ENCODE results near the gene BTN1A1. TPM values are rescaled to one million over a fixed set of nuclear protein-coding genes. Genes with fewer than 3 reads are reported as not detected.

The BTN1A1 gene
- total RNA-seq, 6 experiments from 2014 or later = not detected

GRCh38 chr6:26553264-26553634 lies 53.1 kb downstream of the BTN1A1 start:
- DNase-seq = no peak
- peaks cover 44% of the 10 kb centered on the region for H3K4me1 Mint-ChIP-seq (ENCODE audit: low read depth)
- H3K27ac Mint-ChIP-seq = no peak overlapping the region
- H3K36me3 Mint-ChIP-seq (ENCODE audit: low read depth) = no peaks in the 10 kb centered on the region
- no peak for TF ChIP-seq CTCF (IDR thresholded peaks at IDR 0.05)
- no peak overlapping the region for H3K4me3 Mint-ChIP-seq
- H3K27me3 Mint-ChIP-seq (ENCODE audit: insufficient read depth) = peaks cover 5% of the 10 kb centered on the region; the same call in 1 of the 2 replicates
- no peaks in the 10 kb centered on the region for H3K9me3 Mint-ChIP-seq

GRCh38 chr6:26553635-26554446 lies 53.7 kb downstream of the BTN1A1 start:
- peak; percentile 97 for DNase-seq
- Mint-ChIP-seq H3K27ac (no peak overlapping the region), H3K27me3 (ENCODE audit: insufficient read depth) (peaks cover 5% of the 10 kb centered on the region; the same call in 1 of the 2 replicates), H3K4me3 (no peak overlapping the region), H3K36me3 (ENCODE audit: low read depth) (no peaks in the 10 kb centered on the region), H3K9me3 (no peaks in the 10 kb centered on the region), H3K4me1 (ENCODE audit: low read depth) (peaks cover 44% of the 10 kb centered on the region)
- TF ChIP-seq CTCF (IDR thresholded peaks at IDR 0.05) = no peak

DNA sequence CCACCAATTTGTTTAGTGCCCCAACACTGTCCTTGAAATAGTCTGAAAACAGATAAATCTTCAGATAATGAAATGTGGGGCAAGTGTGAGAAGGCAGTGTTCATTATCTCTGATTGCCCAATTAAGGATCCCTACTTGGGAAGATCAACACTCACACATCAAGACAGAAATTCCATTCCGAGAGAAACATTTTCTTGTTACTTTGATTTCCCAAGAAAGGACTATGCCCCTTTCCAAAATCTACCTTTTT lies 54.3 kb downstream of the BTN1A1 start:
- no peak overlapping the region for H3K4me3 Mint-ChIP-seq
- peaks cover 5% of the 10 kb centered on the region; the same call in 1 of the 2 replicates for H3K27me3 Mint-ChIP-seq (ENCODE audit: insufficient read depth)
- DNase-seq = no peak
- TF ChIP-seq CTCF (IDR thresholded peaks at IDR 0.05) = no peak
- H3K9me3 Mint-ChIP-seq = no peaks in the 10 kb centered on the region
- no peak overlapping the region for H3K27ac Mint-ChIP-seq
- peaks cover 44% of the 10 kb centered on the region for H3K4me1 Mint-ChIP-seq (ENCODE audit: low read depth)
- H3K36me3 Mint-ChIP-seq (ENCODE audit: low read depth) = no peaks in the 10 kb centered on the region

- Mint-ChIP-seq H3K27ac (peak overlapping the region; percentile 51; the same call in 1 of the 2 replicates), H3K4me1 (ENCODE audit: low read depth) (peaks cover 41% of the 10 kb centered on the region), H3K27me3 (ENCODE audit: insufficient read depth) (peaks cover 5% of the 10 kb centered on the region; the same call in 1 of the 2 replicates), H3K9me3 (no peaks in the 10 kb centered on the region), H3K36me3 (ENCODE audit: low read depth) (no peaks in the 10 kb centered on the region), H3K4me3 (no peak overlapping the region; the same call in 1 of the 2 replicates)
- TF ChIP-seq CTCF (IDR thresholded peaks at IDR 0.05) = no peak
- peak; percentile 74 for DNase-seq
These were observed 54.8 kb downstream of the BTN1A1 start for GRCh38 chr6:26554697-26555504.

GRCh38 chr6:26555505-26556262 lies 55.6 kb downstream of the BTN1A1 start:
- Mint-ChIP-seq H3K4me1 (ENCODE audit: low read depth) (peaks cover 33% of the 10 kb centered on the region), H3K9me3 (no peaks in the 10 kb centered on the region), H3K4me3 (no peak overlapping the region; the same call in 1 of the 2 replicates), H3K36me3 (ENCODE audit: low read depth) (no peaks in the 10 kb centered on the region), H3K27ac (peak overlapping the region; percentile 51; the same call in 1 of the 2 replicates), H3K27me3 (ENCODE audit: insufficient read depth) (peaks cover 5% of the 10 kb centered on the region; the same call in 1 of the 2 replicates)
- DNase-seq = no peak
- TF ChIP-seq CTCF (IDR thresholded peaks at IDR 0.05) = no peak
